AG10803 (cell line): Measurements from ENCODE around the gene CALCOCO1.
"Not testable (repeated sequence)": the region's sequence is repeated elsewhere in the genome, so short reads cannot be mapped to it uniquely, and the experiment has no call there.

Source experiments
- DNase-seq: peaks from one replicate; pipeline ENCODE4 v3.0.0; 2010; ENCODE audit warnings: low read depth
- H3K4me3 ChIP-seq: 2 replicates; pipeline ENCODE4 v1.5.1; 2011; ENCODE audit warnings: mild to moderate bottlenecking, low read length, control low read depth
- TF ChIP-seq, protein P1 (sequence below): conservative IDR thresholded peaks from 2 replicates; pipeline ENCODE4 v1.5.1; 2011; ENCODE audit warnings: mild to moderate bottlenecking, low read length, control low read depth, inconsistent platforms

Gene CALCOCO1

DNA sequence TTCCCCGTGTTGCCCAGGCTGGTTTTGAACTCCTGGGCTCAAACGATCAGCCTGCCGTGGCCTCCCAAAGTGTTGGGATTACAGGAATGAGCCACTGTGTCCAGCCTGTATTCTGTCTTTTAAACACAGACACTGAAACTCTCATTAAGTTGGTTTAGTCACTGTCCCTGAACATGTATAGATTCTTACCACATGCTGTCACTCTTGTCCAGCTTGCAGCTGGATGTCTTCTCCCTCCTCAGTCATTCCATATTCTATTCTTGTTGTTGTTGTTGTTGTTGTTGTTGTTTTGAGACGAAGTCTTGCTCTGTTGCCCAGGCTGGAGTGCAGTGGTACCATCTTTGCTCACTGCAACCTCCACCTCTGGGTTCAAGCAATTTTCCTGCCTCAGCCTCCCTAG is 39.1 kb downstream of the CALCOCO1 start:
- H3K4me3 ChIP-seq = no peak overlapping the region
- DNase-seq = no peak
- TF ChIP-seq, protein P1, sequence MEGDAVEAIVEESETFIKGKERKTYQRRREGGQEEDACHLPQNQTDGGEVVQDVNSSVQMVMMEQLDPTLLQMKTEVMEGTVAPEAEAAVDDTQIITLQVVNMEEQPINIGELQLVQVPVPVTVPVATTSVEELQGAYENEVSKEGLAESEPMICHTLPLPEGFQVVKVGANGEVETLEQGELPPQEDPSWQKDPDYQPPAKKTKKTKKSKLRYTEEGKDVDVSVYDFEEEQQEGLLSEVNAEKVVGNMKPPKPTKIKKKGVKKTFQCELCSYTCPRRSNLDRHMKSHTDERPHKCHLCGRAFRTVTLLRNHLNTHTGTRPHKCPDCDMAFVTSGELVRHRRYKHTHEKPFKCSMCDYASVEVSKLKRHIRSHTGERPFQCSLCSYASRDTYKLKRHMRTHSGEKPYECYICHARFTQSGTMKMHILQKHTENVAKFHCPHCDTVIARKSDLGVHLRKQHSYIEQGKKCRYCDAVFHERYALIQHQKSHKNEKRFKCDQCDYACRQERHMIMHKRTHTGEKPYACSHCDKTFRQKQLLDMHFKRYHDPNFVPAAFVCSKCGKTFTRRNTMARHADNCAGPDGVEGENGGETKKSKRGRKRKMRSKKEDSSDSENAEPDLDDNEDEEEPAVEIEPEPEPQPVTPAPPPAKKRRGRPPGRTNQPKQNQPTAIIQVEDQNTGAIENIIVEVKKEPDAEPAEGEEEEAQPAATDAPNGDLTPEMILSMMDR = no peak

DNA sequence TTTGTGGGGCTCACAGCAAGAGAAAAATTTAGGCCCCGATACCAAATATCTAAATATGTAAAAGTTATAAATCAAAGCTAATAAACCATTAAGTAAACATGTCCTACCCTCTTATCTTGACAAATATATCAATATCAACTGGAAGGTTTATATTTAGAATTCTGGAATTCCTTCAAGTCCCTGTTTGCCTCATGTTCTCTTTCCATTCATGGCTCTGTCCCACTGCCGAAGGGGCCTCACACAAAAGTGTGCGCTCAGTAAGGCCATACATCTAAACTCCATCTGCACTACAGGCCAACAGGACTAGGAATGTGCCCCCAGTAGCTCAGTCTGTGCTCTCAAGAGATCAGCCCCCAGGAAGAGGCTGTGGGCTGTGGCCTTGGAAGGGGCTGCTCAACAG is 40.8 kb downstream of the CALCOCO1 start:
- H3K4me3 ChIP-seq = no peak overlapping the region
- TF ChIP-seq, protein P1 = no peak
- DNase-seq = no peak

GRCh38 chr12:53684654-53685220 is 42.5 kb downstream of the CALCOCO1 start:
- TF ChIP-seq, protein P1 = no peak
- H3K4me3 ChIP-seq = no peak overlapping the region
- no peak for DNase-seq

- no peak overlapping the region for H3K4me3 ChIP-seq
- TF ChIP-seq, protein P1 = no peak
- DNase-seq = no peak
Measured at GRCh38 chr12:53683983-53684382, 43.3 kb downstream of the CALCOCO1 start.

DNA sequence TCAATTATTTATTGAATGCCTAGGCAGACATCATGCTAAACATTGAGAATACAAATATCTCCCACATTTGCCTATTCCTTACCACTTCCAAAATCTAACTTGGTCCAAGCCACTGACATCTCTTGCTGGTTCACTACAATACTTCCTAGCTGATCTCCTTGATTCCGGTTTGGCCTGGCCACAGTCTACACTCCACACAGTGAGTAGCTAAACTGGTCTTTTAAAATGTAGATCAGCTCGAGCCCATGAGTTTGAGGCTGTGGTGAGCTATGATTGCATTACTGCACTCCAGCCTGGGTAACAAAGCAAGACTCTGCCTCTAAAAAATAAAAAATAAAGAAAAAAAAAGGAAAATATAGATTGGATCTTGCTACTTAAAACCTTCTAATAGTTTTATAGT is 43.8 kb downstream of the CALCOCO1 start:
- TF ChIP-seq, protein P1 = no peak
- DNase-seq = no peak
- H3K4me3 ChIP-seq = no peak overlapping the region

GRCh38 chr12:53680061-53680460 is 47.2 kb downstream of the CALCOCO1 start:
- H3K4me3 ChIP-seq, DNase-seq: not testable (repeated sequence)

- peak; percentile 21 for DNase-seq
- TF ChIP-seq, protein P1 = no peak
- H3K4me3 ChIP-seq = peak overlapping the region; percentile 39
Measured at GRCh38 chr12:53677800-53678148, 49.5 kb downstream of the CALCOCO1 start.
